GM12892 (cell line): Measurements from ENCODE around the gene SLC38A1.

Experiments used
- POLR2A ChIP-seq: IDR thresholded peaks from 2 replicates; pipeline ENCODE4 v1.6.1; 2011; ENCODE audit warnings: low read depth, low read length, control low read depth
- TAF1 ChIP-seq: IDR thresholded peaks from 2 replicates; pipeline ENCODE4 v1.6.1; 2011; ENCODE audit warnings: low read depth, mild to moderate bottlenecking, control low read depth, low read length, borderline replicate concordance

DNA sequence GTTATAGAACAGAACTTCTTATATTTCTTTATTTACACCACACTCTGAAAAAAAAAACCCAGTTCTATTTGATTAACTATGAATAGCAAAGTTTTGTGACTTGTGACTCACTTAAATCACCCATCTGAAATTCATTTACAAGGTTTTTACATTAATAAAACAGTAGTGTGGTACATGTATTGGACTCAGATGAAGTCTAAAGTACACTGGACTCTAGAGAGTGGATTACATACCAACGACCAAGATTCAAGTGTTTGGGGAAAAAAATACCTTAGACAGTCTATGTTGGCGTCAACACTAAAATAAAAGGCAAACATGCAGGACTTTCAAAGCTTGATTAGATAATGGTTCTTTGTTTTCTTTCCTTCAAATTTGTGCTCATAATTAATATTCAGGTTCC lies 85.7 kb downstream of the SLC38A1 start:
- TF ChIP-seq POLR2A (no peak), TAF1 (no peak)
